OCI-LY7 (cell line): ENCODE results near the gene CXCL13. TPM values are rescaled to one million over a fixed set of nuclear protein-coding genes. Genes with fewer than 3 reads are reported as not detected.

Experiments
- BruUV-seq: library from RNA; stranded (reverse); fragments of 400-500 nt; replicated peaks from 2 replicates; lab custom pipeline; 2021; lab: Mats Ljungman, UMichigan
- CTCF ChIA-PET: fragments of 300-600 bp; sonication (Branson Sonifier 250); formaldehyde crosslinking; loops from one replicate; lab custom pipeline; 2022; ENCODE audit warnings: antibody characterized with exemption; ENCODE audit not compliant: unreplicated experiment; lab: Charles Lee
- POLR2A ChIA-PET: fragments of 300-600 bp; sonication (Branson Sonifier 250); formaldehyde crosslinking; loops from one replicate; lab custom pipeline; 2022; ENCODE audit warnings: antibody characterized with exemption; lab: Charles Lee
- DNase-seq: peaks from one replicate; pipeline ENCODE4 v3.0.0-alpha.2; 2015; ENCODE audit warnings: low spot score
- H2AFZ ChIP-seq: fragments of 200-600 bp; sonication (generic), shearing (Covaris generic); 2 replicates; pipeline ENCODE4 v1.6.1; 2014; ENCODE audit warnings: mild to moderate bottlenecking, antibody characterized with exemption, low read length, moderate library complexity
- H3K27ac ChIP-seq: fragments of 200-600 bp; sonication (generic); 2 replicates; pipeline ENCODE4 v1.5.1; 2014; ENCODE audit warnings: mixed run types, low read depth, mild to moderate bottlenecking, moderate library complexity, low read length, inconsistent platforms; ENCODE audit not compliant: poor library complexity, severe bottlenecking
- H3K36me3 ChIP-seq: fragments of 200-600 bp; sonication (generic); 2 replicates; pipeline ENCODE4 v1.6.1; 2014; ENCODE audit warnings: mild to moderate bottlenecking, antibody characterized with exemption, low read length, moderate library complexity, mixed read lengths; ENCODE audit not compliant: insufficient read depth
- H3K4me1 ChIP-seq: fragments of 200-600 bp; sonication (generic); 2 replicates; pipeline ENCODE4 v1.5.1; 2014; ENCODE audit warnings: mild to moderate bottlenecking, low read length; ENCODE audit not compliant: insufficient read depth, poor library complexity, severe bottlenecking
- H3K4me2 ChIP-seq: fragments of 200-600 bp; sonication (generic); 2 replicates; pipeline ENCODE4 v1.6.1; 2014; ENCODE audit warnings: mild to moderate bottlenecking, low read length
- H3K4me3 ChIP-seq: fragments of 200-600 bp; sonication (generic); 2 replicates; pipeline ENCODE4 v1.5.1; 2014; ENCODE audit warnings: mild to moderate bottlenecking, low read depth, low read length; ENCODE audit not compliant: poor library complexity, severe bottlenecking
- H3K79me2 ChIP-seq: fragments of 200-600 bp; sonication (generic); 2 replicates; pipeline ENCODE4 v1.6.1; 2016; ENCODE audit warnings: low read depth, mild to moderate bottlenecking, low read length, moderate library complexity, mixed read lengths; ENCODE audit not compliant: insufficient read depth
- H3K9me2 ChIP-seq: fragments of 200-600 bp; sonication (generic); 2 replicates; pipeline ENCODE4 v1.6.1; 2016; ENCODE audit warnings: mild to moderate bottlenecking, low read length, mixed read lengths; ENCODE audit not compliant: insufficient read depth
- H3K9me3 ChIP-seq: fragments of 200-600 bp; sonication (generic); 2 replicates; pipeline ENCODE4 v1.6.1; 2014; ENCODE audit warnings: mild to moderate bottlenecking, mixed run types, low read length, mixed read lengths
- H4K20me1 ChIP-seq: fragments of 200-600 bp; sonication (generic); 2 replicates; pipeline ENCODE4 v1.6.1; 2014; ENCODE audit warnings: mild to moderate bottlenecking, antibody characterized with exemption, low read length, moderate library complexity, mixed read lengths; ENCODE audit not compliant: insufficient read depth
- EZH2phosphoT487 ChIP-seq: fragments of 200-600 bp; sonication (generic); IDR thresholded peaks from 2 replicates; pipeline ENCODE4 v1.6.1; 2018; ENCODE audit warnings: low read depth, borderline replicate concordance, mild to moderate bottlenecking, mixed run types, antibody characterized with exemption, low read length, moderate library complexity, mixed read lengths
- intact Hi-C: fragments of 100-400 bp; cut with micrococcal nuclease; formaldehyde crosslinking; loops from one replicate; pipeline ENCODE4 v1.10.0; 2022; ENCODE audit not compliant: unreplicated experiment
- total RNA-seq, 2 experiments: library from RNA; depleted of rRNA in 1 of 2; stranded (reverse); fragments of >200 nt in 1 of 2; shearing (Covaris generic) in 1 of 2; gene quantifications; 2 replicates each; pipeline ENCODE4 v1.2.3, GENCODE V29; 2014 to 2022
- TF ChIP-seq, protein P1 (sequence below): fragments of 200-600 bp; sonication (generic); conservative IDR thresholded peaks from 2 replicates; pipeline ENCODE4 v1.5.1; 2014; ENCODE audit warnings: mild to moderate bottlenecking, antibody characterized with exemption, low read length, moderate library complexity, mixed read lengths

Gene CXCL13
- total RNA-seq, 2 experiments from 2014 or later: not detected

DNA sequence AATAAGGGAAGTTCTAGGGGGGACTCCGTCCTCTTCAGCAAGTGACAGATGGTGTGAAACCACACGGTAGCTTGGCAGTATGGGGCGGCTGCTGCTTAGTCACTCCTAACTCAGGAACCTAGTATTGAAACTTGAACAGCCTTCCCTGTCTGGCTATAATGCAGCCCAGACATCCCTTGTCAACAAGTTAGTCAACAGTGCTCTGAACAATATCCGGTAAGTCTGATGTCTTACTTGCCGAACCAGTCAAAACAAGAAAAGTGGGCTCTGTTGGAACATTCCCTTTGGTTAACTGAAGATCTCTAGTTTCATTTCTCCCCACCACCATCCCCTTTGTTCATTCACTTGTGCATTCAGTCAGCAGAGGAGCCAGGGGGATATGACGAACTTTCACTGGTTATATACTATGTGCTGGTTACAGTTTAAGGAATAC, 18.7 kb upstream of the CXCL13 start:
- H3K4me1 ChIP-seq: no peaks in the 10 kb centered on the region
- DNase-seq: no peak
- H3K9me2 ChIP-seq: no peaks in the 10 kb centered on the region
- CTCF ChIA-PET: no interaction called here
- intact Hi-C loops: no loop called here
- POLR2A ChIA-PET: no interaction called here
- no peak overlapping the region for H3K4me3 ChIP-seq
- no peak overlapping the region for H2AFZ ChIP-seq
- H3K27ac ChIP-seq: no peak overlapping the region
- no peaks in the 10 kb centered on the region for H3K79me2 ChIP-seq
- H3K36me3 ChIP-seq: no peaks in the 10 kb centered on the region
- H4K20me1 ChIP-seq: no peaks in the 10 kb centered on the region
- BruUV-seq: no TSS peak
- TF ChIP-seq, protein P1, sequence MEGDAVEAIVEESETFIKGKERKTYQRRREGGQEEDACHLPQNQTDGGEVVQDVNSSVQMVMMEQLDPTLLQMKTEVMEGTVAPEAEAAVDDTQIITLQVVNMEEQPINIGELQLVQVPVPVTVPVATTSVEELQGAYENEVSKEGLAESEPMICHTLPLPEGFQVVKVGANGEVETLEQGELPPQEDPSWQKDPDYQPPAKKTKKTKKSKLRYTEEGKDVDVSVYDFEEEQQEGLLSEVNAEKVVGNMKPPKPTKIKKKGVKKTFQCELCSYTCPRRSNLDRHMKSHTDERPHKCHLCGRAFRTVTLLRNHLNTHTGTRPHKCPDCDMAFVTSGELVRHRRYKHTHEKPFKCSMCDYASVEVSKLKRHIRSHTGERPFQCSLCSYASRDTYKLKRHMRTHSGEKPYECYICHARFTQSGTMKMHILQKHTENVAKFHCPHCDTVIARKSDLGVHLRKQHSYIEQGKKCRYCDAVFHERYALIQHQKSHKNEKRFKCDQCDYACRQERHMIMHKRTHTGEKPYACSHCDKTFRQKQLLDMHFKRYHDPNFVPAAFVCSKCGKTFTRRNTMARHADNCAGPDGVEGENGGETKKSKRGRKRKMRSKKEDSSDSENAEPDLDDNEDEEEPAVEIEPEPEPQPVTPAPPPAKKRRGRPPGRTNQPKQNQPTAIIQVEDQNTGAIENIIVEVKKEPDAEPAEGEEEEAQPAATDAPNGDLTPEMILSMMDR: no peak
- no peak for TF ChIP-seq EZH2phosphoT487
- H3K9me3 ChIP-seq: no peaks in the 10 kb centered on the region
- H3K4me2 ChIP-seq: no peak overlapping the region

DNA sequence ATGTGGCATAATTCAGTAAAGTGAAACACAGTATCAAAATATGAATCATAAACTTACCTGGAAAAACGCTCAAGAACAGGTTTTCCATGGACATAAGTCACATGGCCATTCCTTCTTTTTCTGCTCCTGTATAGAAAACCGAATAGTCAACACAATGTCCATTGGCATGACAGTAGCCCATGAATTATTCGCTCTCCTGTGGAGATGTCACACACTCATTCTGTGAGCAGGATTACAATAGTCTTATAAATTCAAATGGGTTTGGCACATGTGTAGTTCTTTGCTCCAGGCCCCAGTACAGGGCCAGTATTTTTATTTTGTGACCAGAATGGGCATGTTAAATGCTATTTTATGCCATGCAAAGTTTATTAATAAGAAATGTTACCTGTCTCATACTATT, 15.1 kb upstream of the CXCL13 start:
- H3K4me2 ChIP-seq: no peak overlapping the region
- no peaks in the 10 kb centered on the region for H3K9me2 ChIP-seq
- H3K79me2 ChIP-seq: no peaks in the 10 kb centered on the region
- H2AFZ ChIP-seq: no peak overlapping the region
- no peaks in the 10 kb centered on the region for H3K4me1 ChIP-seq
- no peak for DNase-seq
- H3K27ac ChIP-seq: no peak overlapping the region
- no peaks in the 10 kb centered on the region for H3K36me3 ChIP-seq
- no peak overlapping the region for H3K4me3 ChIP-seq
- ChIA-PET POLR2A (no interaction called here), CTCF (no interaction called here)
- H4K20me1 ChIP-seq: no peaks in the 10 kb centered on the region
- TF ChIP-seq EZH2phosphoT487: no peak
- TF ChIP-seq, protein P1: no peak
- no peaks in the 10 kb centered on the region for H3K9me3 ChIP-seq
- intact Hi-C loops: no loop called here
- no TSS peak for BruUV-seq

DNA sequence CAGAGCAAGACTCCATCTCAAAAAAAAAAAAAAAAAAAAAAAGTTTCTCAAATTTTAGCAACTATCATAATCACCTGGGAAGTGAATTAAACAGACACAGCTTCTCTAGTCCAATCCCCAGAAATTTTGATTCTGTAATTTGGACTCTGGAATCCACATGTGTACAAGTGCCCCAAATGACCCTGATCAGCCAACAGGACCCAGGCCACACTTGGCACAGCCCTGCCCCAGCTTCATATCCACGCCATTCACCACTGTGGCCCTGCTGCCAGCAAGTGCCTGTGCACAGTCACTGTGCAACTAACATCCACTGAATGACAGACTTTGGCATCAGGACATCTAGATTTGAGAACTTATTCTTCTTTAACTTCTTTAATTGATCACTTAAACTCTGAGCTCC, 14.1 kb upstream of the CXCL13 start:
- H3K4me1 ChIP-seq: no peaks in the 10 kb centered on the region
- ChIA-PET POLR2A (interaction anchor here (0.6 kb wide), 1 partner anchor 912 kb away, joined by 4 read pairs; no protein-coding TSS in a partner anchor), CTCF (no interaction called here)
- H3K27ac ChIP-seq: no peak overlapping the region
- H3K79me2 ChIP-seq: no peaks in the 10 kb centered on the region
- BruUV-seq: no TSS peak
- no peak overlapping the region for H3K4me2 ChIP-seq
- intact Hi-C loops: no loop called here
- no peak for DNase-seq
- no peak overlapping the region for H3K4me3 ChIP-seq
- no peaks in the 10 kb centered on the region for H3K36me3 ChIP-seq
- no peak for TF ChIP-seq EZH2phosphoT487
- TF ChIP-seq, protein P1: no peak
- H2AFZ ChIP-seq: no peak overlapping the region
- no peaks in the 10 kb centered on the region for H4K20me1 ChIP-seq
- H3K9me2 ChIP-seq: no peaks in the 10 kb centered on the region
- no peaks in the 10 kb centered on the region for H3K9me3 ChIP-seq
